ENCODE data around the gene TNK2. TPM values are rescaled to one million over a fixed set of nuclear protein-coding genes. Genes with fewer than 3 reads are reported as not detected.
"Not testable (repeated sequence)": the region's sequence is repeated elsewhere in the genome, so short reads cannot be mapped to it uniquely, and the experiment has no call there.

The TNK2 gene
- total RNA-seq, 1 experiment from 2014 or later: 18.2 TPM

DNA sequence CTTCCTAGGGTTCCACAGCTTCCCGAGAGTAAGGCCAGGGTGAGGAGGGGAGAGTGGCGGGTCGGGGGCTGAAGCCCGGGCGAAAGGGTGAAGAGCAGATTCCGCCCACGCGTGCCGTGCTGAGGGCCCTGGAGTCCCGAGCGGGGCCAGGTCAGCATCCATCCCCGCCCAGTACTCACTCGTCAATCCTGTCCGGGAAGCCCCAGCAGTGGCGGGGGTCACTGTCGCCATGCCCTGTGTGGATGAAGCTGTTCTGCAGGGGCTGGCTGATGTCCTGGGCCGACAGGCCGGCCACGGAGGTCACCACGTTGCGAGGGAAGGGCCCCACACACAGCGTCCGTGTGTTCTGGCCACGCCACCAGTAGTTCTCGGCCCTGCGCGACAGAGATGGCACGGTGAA lies 36.3 kb downstream of the TNK2 start:
- H3K4me3 ChIP-seq (ENCODE audit: low read depth, low read length, poor library complexity, severe bottlenecking): no peak overlapping the region
- POLR2A ChIA-PET (ENCODE audit: low non-redundant PET): no interaction called here
- H3K9me3 ChIP-seq (ENCODE audit: low read depth, low read length, poor library complexity, severe bottlenecking): no peaks in the 10 kb centered on the region
- CTCF ChIA-PET: no interaction called here
- intact Hi-C loops (cut with micrococcal nuclease; ENCODE audit: unreplicated experiment): no loop called here
- H3K4me1 ChIP-seq (ENCODE audit: insufficient read depth, low read length, poor library complexity, severe bottlenecking): no peaks in the 10 kb centered on the region
- H3K27ac ChIP-seq (ENCODE audit: low read depth, low read length, poor library complexity, severe bottlenecking): no peak overlapping the region
- no TSS peak for BruUV-seq (replicated peaks)
- no peaks in the 10 kb centered on the region for H3K27me3 ChIP-seq (replicated peaks; ENCODE audit: insufficient read depth, low read depth, low read length, poor library complexity)
- TF ChIP-seq, protein P1, sequence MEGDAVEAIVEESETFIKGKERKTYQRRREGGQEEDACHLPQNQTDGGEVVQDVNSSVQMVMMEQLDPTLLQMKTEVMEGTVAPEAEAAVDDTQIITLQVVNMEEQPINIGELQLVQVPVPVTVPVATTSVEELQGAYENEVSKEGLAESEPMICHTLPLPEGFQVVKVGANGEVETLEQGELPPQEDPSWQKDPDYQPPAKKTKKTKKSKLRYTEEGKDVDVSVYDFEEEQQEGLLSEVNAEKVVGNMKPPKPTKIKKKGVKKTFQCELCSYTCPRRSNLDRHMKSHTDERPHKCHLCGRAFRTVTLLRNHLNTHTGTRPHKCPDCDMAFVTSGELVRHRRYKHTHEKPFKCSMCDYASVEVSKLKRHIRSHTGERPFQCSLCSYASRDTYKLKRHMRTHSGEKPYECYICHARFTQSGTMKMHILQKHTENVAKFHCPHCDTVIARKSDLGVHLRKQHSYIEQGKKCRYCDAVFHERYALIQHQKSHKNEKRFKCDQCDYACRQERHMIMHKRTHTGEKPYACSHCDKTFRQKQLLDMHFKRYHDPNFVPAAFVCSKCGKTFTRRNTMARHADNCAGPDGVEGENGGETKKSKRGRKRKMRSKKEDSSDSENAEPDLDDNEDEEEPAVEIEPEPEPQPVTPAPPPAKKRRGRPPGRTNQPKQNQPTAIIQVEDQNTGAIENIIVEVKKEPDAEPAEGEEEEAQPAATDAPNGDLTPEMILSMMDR (conservative IDR thresholded peaks at IDR 0.05; ENCODE audit: low read depth, low read length): no peak
- no peak for TF ChIP-seq EZH2 (IDR thresholded peaks at IDR 0.05; ENCODE audit: borderline replicate concordance, low read depth, low read length, poor library complexity, severe bottlenecking)
- no peak for DNase-seq (ENCODE audit: low spot score)
- H3K36me3 ChIP-seq (ENCODE audit: insufficient read depth, low read length, poor library complexity, severe bottlenecking): no peaks in the 10 kb centered on the region

DNA sequence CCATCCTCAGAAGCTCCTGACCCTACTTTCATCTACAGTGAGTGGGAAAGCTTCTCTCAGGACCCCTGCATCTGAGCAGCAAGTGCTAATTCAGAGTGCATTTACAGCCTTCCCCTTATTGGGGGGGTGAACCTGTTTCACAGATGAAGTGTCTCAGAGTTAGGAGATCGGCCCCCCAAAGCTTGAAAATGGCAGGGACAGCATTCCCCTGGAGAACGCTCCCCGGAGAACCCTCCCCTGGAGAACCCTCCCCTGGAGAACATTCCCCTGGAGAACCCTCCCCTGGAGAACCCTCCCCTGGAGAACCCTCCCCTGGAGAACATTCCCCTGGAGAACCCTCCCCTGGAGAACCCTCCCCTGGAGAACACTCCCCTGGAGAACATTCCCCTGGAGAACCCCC lies 36.7 kb downstream of the TNK2 start:
- H3K9me3 ChIP-seq (ENCODE audit: low read depth, low read length, poor library complexity, severe bottlenecking); BruUV-seq (replicated peaks); intact Hi-C loops (cut with micrococcal nuclease; ENCODE audit: unreplicated experiment); POLR2A ChIA-PET (ENCODE audit: low non-redundant PET); H3K4me1 ChIP-seq (ENCODE audit: insufficient read depth, low read length, poor library complexity, severe bottlenecking); H3K36me3 ChIP-seq (ENCODE audit: insufficient read depth, low read length, poor library complexity, severe bottlenecking); CTCF ChIA-PET; H3K4me3 ChIP-seq (ENCODE audit: low read depth, low read length, poor library complexity, severe bottlenecking); H3K27ac ChIP-seq (ENCODE audit: low read depth, low read length, poor library complexity, severe bottlenecking); H3K27me3 ChIP-seq (replicated peaks; ENCODE audit: insufficient read depth, low read depth, low read length, poor library complexity); DNase-seq (ENCODE audit: low spot score): not testable (repeated sequence)

- Histone ChIP-seq H3K9me3 (ENCODE audit: low read depth, low read length, poor library complexity, severe bottlenecking) (no peaks in the 10 kb centered on the region), H3K27ac (ENCODE audit: low read depth, low read length, poor library complexity, severe bottlenecking) (no peak overlapping the region), H3K4me3 (ENCODE audit: low read depth, low read length, poor library complexity, severe bottlenecking) (no peak overlapping the region), H3K4me1 (ENCODE audit: insufficient read depth, low read length, poor library complexity, severe bottlenecking) (no peaks in the 10 kb centered on the region), H3K27me3 (replicated peaks; ENCODE audit: insufficient read depth, low read depth, low read length, poor library complexity) (no peaks in the 10 kb centered on the region), H3K36me3 (ENCODE audit: insufficient read depth, low read length, poor library complexity, severe bottlenecking) (no peaks in the 10 kb centered on the region)
- DNase-seq (ENCODE audit: low spot score): no peak
- POLR2A ChIA-PET (ENCODE audit: low non-redundant PET): no interaction called here
- CTCF ChIA-PET: no interaction called here
- intact Hi-C loops (cut with micrococcal nuclease; ENCODE audit: unreplicated experiment): no loop called here
- BruUV-seq (replicated peaks): no TSS peak
- TF ChIP-seq, protein P1 (conservative IDR thresholded peaks at IDR 0.05; ENCODE audit: low read depth, low read length): no peak
- no peak for TF ChIP-seq EZH2 (IDR thresholded peaks at IDR 0.05; ENCODE audit: borderline replicate concordance, low read depth, low read length, poor library complexity, severe bottlenecking)
These were observed 37.4 kb downstream of the TNK2 start for GRCh38 chr3:195870937-195871336.

DNA sequence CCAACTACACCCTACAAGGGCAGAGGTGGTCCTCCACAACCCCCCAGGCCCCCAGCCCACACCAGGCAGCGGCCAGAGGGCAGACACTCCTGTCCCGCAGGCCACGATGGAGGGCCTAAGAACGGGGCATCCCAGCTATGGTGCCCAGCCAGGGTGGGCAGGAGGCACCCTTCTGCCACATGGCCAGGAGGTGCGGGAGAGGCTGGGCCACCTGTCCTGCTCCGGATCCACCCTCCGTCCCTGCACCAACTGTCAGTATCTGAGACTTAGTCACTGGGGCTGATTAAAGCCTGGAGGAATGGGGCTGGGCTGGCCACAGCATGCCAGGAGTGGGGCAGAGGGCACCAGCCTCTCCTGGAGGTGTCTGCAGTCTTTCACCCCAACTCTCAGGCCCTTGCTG lies 37.9 kb downstream of the TNK2 start:
- BruUV-seq (replicated peaks): no TSS peak
- Histone ChIP-seq H3K27me3 (replicated peaks; ENCODE audit: insufficient read depth, low read depth, low read length, poor library complexity) (no peaks in the 10 kb centered on the region), H3K4me1 (ENCODE audit: insufficient read depth, low read length, poor library complexity, severe bottlenecking) (no peaks in the 10 kb centered on the region), H3K9me3 (ENCODE audit: low read depth, low read length, poor library complexity, severe bottlenecking) (no peaks in the 10 kb centered on the region), H3K36me3 (ENCODE audit: insufficient read depth, low read length, poor library complexity, severe bottlenecking) (no peaks in the 10 kb centered on the region), H3K4me3 (ENCODE audit: low read depth, low read length, poor library complexity, severe bottlenecking) (no peak overlapping the region), H3K27ac (ENCODE audit: low read depth, low read length, poor library complexity, severe bottlenecking) (no peak overlapping the region)
- no peak for DNase-seq (ENCODE audit: low spot score)
- no peak for TF ChIP-seq EZH2 (IDR thresholded peaks at IDR 0.05; ENCODE audit: borderline replicate concordance, low read depth, low read length, poor library complexity, severe bottlenecking)
- TF ChIP-seq, protein P1 (conservative IDR thresholded peaks at IDR 0.05; ENCODE audit: low read depth, low read length): no peak
- POLR2A ChIA-PET (ENCODE audit: low non-redundant PET): no interaction called here
- CTCF ChIA-PET: no interaction called here
- intact Hi-C loops (cut with micrococcal nuclease; ENCODE audit: unreplicated experiment): no loop called here

Data from A673 (cell line).